IPS-NIHi7 (cell line): ENCODE data around the gene EYA4.
A peak's percentile ranks its signal among the peaks of the same experiment; 100 is the strongest.

Experiments used
- DNase-seq: peaks from one replicate; pipeline ENCODE4 v3.0.0; 2012; ENCODE audit warnings: mixed read lengths; ENCODE audit errors: extremely low spot score

Gene EYA4

GRCh38 chr6:133241086-133241900 lies at the start of gene EYA4:
EYA4 (plus strand) TSS chr6:133241357; CDS start chr6:133274781, 33,424 bp downstream.
- DNase-seq: peak; percentile 22

- no peak for DNase-seq
These were observed 47.8 kb upstream of the EYA4 start for GRCh38 chr6:133193396-133193795.

- no peak for DNase-seq
These were observed 42.4 kb upstream of the EYA4 start for GRCh38 chr6:133198725-133199124.

- DNase-seq: no peak
These were observed 39.9 kb upstream of the EYA4 start for GRCh38 chr6:133201231-133201630.

GRCh38 chr6:133202610-133203343 lies 38.4 kb upstream of the EYA4 start:
- no peak for DNase-seq

- DNase-seq: no peak
These were observed 37.8 kb upstream of the EYA4 start for GRCh38 chr6:133203344-133203697.

- no peak for DNase-seq
These were observed 35.9 kb upstream of the EYA4 start for GRCh38 chr6:133205304-133205703.

- no peak for DNase-seq
These were observed 34.2 kb upstream of the EYA4 start for GRCh38 chr6:133206942-133207341.

GRCh38 chr6:133207754-133208153 lies 33.4 kb upstream of the EYA4 start:
- no peak for DNase-seq

- DNase-seq: no peak
These were observed 32.9 kb upstream of the EYA4 start for GRCh38 chr6:133208183-133208755.

- no peak for DNase-seq
These were observed 26.9 kb upstream of the EYA4 start for GRCh38 chr6:133214267-133214666.

GRCh38 chr6:133218852-133219251 lies 22.3 kb upstream of the EYA4 start:
- DNase-seq: no peak

GRCh38 chr6:133223452-133224029 lies 17.6 kb upstream of the EYA4 start:
- no peak for DNase-seq

- DNase-seq: no peak
These were observed 15.6 kb upstream of the EYA4 start for GRCh38 chr6:133225560-133225959.

GRCh38 chr6:133227344-133227743 lies 13.8 kb upstream of the EYA4 start:
- DNase-seq: no peak

- no peak for DNase-seq
These were observed 11.1 kb upstream of the EYA4 start for GRCh38 chr6:133230052-133230451.

- no peak for DNase-seq
These were observed 5.9 kb upstream of the EYA4 start for GRCh38 chr6:133235221-133235620.

- no peak for DNase-seq
These were observed 4.2 kb upstream of the EYA4 start for GRCh38 chr6:133236932-133237331.

- peak; percentile 44 for DNase-seq
These were observed 559 bp upstream of the EYA4 start for GRCh38 chr6:133240511-133241085.

GRCh38 chr6:133241901-133242636 lies 912 bp downstream of the EYA4 start:
- DNase-seq: peak; percentile 28
